Neuronal stem cell (in vitro differentiated cells): Measurements from ENCODE around the gene ZMIZ1.

Experiments used
- DNase-seq: peaks from one replicate; pipeline ENCODE4 v3.0.0-alpha.2; 2013; ENCODE audit warnings: low spot score
- H2AFZ ChIP-seq: one replicate; pipeline ENCODE4 v1.6.1; 2013; ENCODE audit warnings: mild to moderate bottlenecking, low read length, inconsistent platforms
- H2AK5ac ChIP-seq: 2 replicates; pipeline ENCODE4 v1.6.1; 2013; ENCODE audit warnings: low read depth, mild to moderate bottlenecking, inconsistent platforms, low read length, moderate library complexity, mixed read lengths
- H2BK120ac ChIP-seq: 2 replicates; pipeline ENCODE4 v1.6.1; 2013; ENCODE audit warnings: low read depth, mild to moderate bottlenecking, inconsistent platforms, low read length, moderate library complexity, mixed read lengths
- H2BK12ac ChIP-seq: one replicate; pipeline ENCODE4 v1.6.1; 2013; ENCODE audit warnings: low read length, inconsistent platforms
- H2BK15ac ChIP-seq: 2 replicates; pipeline ENCODE4 v1.6.1; 2013; ENCODE audit warnings: mild to moderate bottlenecking, low read length, inconsistent platforms, mixed read lengths
- H2BK5ac ChIP-seq: one replicate; pipeline ENCODE4 v1.6.1; 2013; ENCODE audit warnings: inconsistent platforms, mild to moderate bottlenecking, low read length, moderate library complexity
- H3K14ac ChIP-seq: one replicate; pipeline ENCODE4 v1.6.1; 2013; ENCODE audit warnings: low read length, inconsistent platforms
- H3K18ac ChIP-seq: 2 replicates; pipeline ENCODE4 v1.6.1; 2013; ENCODE audit warnings: low read length, inconsistent platforms
- H3K23ac ChIP-seq: 2 replicates; pipeline ENCODE4 v1.6.1; 2013; ENCODE audit warnings: low read depth, mild to moderate bottlenecking, mixed read lengths, low read length, inconsistent platforms; ENCODE audit not compliant: poor library complexity
- H3K27ac ChIP-seq: replicated peaks from 3 replicates; pipeline ENCODE4 v1.5.1; 2013; ENCODE audit warnings: low read length, inconsistent platforms
- H3K27me3 ChIP-seq, 3 experiments: 2 replicates each; pipeline ENCODE4 v1.6.1; 2013; ENCODE audit warnings: low read length in 3 of 3, mild to moderate bottlenecking in 2 of 3, inconsistent platforms in 1 of 3, low read depth in 1 of 3, mixed read lengths in 1 of 3, moderate library complexity in 1 of 3; ENCODE audit not compliant: control insufficient read depth in 3 of 3, insufficient read depth in 3 of 3
- H3K36me3 ChIP-seq, 2 donors: replicated peaks in 1 of 2; 2 replicates each; pipeline ENCODE4 v1.6.1; 2013; ENCODE audit warnings: low read length in 2 of 2; ENCODE audit not compliant: control insufficient read depth in 2 of 2, insufficient read depth in 2 of 2
- H3K4ac ChIP-seq: 2 replicates; pipeline ENCODE4 v1.6.1; 2013; ENCODE audit warnings: inconsistent platforms, mild to moderate bottlenecking, low read length, moderate library complexity
- H3K4me1 ChIP-seq, 2 donors: 1 replicate in 1 of 2; 2 replicates in 1 of 2; pipeline ENCODE4 v1.6.1; 2013; ENCODE audit warnings: low read length in 2 of 2, low read depth in 1 of 2; ENCODE audit not compliant: control insufficient read depth in 2 of 2, insufficient read depth in 1 of 2
- H3K4me2 ChIP-seq: one replicate; pipeline ENCODE4 v1.6.1; 2013; ENCODE audit warnings: mild to moderate bottlenecking, low read length, inconsistent platforms; ENCODE audit not compliant: insufficient read depth, poor library complexity, severe bottlenecking
- H3K4me3 ChIP-seq, 2 donors: 2 replicates each; pipeline ENCODE4 v1.5.1; 2013; ENCODE audit warnings: low read length in 2 of 2, mild to moderate bottlenecking in 2 of 2, inconsistent platforms in 1 of 2, moderate library complexity in 1 of 2
- H3K79me1 ChIP-seq: one replicate; pipeline ENCODE4 v1.6.1; 2013; ENCODE audit warnings: low read depth, mild to moderate bottlenecking, inconsistent platforms, low read length, moderate library complexity
- H3K9ac ChIP-seq: one replicate; pipeline ENCODE4 v1.6.1; 2013; ENCODE audit warnings: mild to moderate bottlenecking, low read depth, low read length, inconsistent platforms; ENCODE audit not compliant: poor library complexity
- H3K9me3 ChIP-seq, 2 donors: replicated peaks in 1 of 2; 2 replicates each; pipeline versions ENCODE3 to v1.6.1; 2013; ENCODE audit warnings: low read length in 2 of 2, mild to moderate bottlenecking in 2 of 2, inconsistent platforms in 1 of 2, low read depth in 1 of 2, mixed read lengths in 1 of 2, moderate library complexity in 1 of 2; ENCODE audit not compliant: control insufficient read depth in 2 of 2, insufficient read depth in 1 of 2
- H4K8ac ChIP-seq: one replicate; pipeline ENCODE4 v1.6.1; 2013; ENCODE audit warnings: low read depth, mild to moderate bottlenecking, inconsistent platforms, low read length, moderate library complexity
- H4K91ac ChIP-seq: one replicate; pipeline ENCODE4 v1.6.1; 2013; ENCODE audit warnings: low read length, low read depth, mild to moderate bottlenecking, inconsistent platforms; ENCODE audit not compliant: poor library complexity
- WGBS, 2 donors: extraction: QIAGEN DNeasy Blood & Tissue Kit; methylation state at CpG; one replicate each; pipeline ENCODE4 v1.1.7; 2013; ENCODE audit warnings: missing lambda C conversion rate in 2 of 2, mixed read lengths in 1 of 2; ENCODE audit not compliant: insufficient read length in 2 of 2, insufficient replicate concordance in 1 of 2; ENCODE audit errors: extremely low coverage in 2 of 2; 5-methylcytosine and 5-hydroxymethylcytosine counted together

ZMIZ1 gene

DNA sequence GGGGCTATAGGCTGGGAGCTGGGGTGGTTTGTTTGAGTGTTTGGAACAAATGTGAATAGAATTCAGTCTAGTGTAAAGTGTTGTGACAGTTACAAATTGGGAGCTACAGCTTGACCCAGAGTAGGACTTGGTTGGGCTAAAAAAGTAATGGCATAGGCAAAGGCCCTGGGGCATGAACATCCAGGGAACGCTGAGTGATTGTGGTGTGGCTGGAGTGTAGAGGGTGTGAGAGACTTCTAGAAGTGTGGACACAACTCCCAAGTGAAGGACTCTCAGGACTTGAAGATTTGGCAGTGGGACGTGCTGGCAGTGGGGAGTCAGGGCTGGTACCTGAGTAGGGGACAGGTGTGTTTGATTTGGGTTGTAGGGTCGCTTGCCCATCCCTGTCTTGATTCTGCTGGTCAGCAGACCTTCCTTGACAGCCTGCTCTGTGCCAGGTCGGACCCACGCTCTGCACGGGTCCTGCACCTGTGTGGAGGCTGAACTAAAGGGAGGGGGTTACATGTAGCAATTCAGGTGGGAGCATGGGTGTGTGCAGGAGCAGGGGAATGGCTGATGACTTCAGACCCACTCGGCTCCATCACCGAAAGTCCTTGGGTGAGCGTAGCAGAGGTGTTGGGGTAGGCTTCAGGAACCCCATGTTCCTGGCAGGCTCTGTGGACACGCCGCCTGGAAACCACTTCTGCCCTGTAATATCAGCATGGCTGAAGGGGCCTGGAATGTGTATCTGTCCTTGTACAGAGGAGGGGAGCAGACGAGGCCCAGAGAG is 43.3 kb downstream of the ZMIZ1 start:
- Histone ChIP-seq H3K4ac (no peak overlapping the region), H2BK120ac (peak overlapping the region; percentile 6), H3K4me1 (peaks cover 30 to 37% of the 10 kb centered on the region in 2 donors), H4K91ac (no peak overlapping the region), H3K27me3 (no peaks in the 10 kb centered on the region), H3K18ac (peak overlapping the region; percentile 74), H3K4me3 (no peak overlapping the region), H3K14ac (no peak overlapping the region), H2AFZ (no peak overlapping the region), H4K8ac (no peak overlapping the region), H3K9ac (no peak overlapping the region), H3K9me3 (peaks cover 0 to 11% of the 10 kb centered on the region in 2 donors), H2BK5ac (no peak overlapping the region), H3K27ac (no peak overlapping the region), H2AK5ac (no peak overlapping the region), H3K4me2 (no peak overlapping the region), H3K23ac (no peak overlapping the region), H3K79me1 (peaks cover 31% of the 10 kb centered on the region), H2BK15ac (no peak overlapping the region), H3K36me3 (peaks cover 9 to 50% of the 10 kb centered on the region in 2 donors), H2BK12ac (no peak overlapping the region)
- WGBS, 2 donors, result no CpG with 5 or more reads among the region's 12 CpGs
- no peak for DNase-seq

DNA sequence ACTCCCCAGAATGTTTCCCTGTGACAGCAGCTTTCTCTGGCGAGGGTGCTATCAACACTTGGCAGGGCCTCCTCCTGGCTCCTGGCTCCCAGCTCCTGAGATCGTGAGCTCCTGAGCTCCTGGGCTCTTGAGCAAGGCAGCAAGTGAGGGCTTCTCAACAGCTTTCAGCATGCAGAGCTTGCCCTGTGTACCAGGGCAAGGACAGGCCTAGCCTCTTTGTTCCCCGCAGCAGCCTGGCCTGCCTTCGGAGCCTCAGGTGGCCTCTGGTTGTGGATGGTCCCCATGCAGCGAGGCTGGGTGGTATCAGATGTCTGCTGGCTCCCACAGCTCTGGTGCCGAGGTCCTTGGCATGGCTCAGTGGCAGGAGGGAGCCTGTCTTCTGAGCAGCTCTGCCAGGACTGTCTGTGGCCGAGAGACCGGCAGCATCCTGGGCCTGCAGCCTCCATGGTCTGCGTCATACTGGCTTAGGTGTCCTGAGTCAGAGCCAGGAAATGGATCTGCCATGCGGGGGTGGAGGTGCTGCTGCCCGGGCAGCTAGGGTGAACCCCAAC is 44.2 kb downstream of the ZMIZ1 start:
- H2BK12ac ChIP-seq, result peak overlapping the region; percentile 85
- peak overlapping the region; percentile 32 for H2BK15ac ChIP-seq
- peak overlapping the region; percentile 82 for H3K23ac ChIP-seq
- peaks cover 36 to 41% of the 10 kb centered on the region in 2 donors for H3K4me1 ChIP-seq
- H3K14ac ChIP-seq, result peak overlapping the region; percentile 61
- peaks cover 27% of the 10 kb centered on the region for H3K79me1 ChIP-seq
- no peak overlapping the region for H3K4ac ChIP-seq
- H3K27me3 ChIP-seq, result no peaks in the 10 kb centered on the region
- peaks cover 9 to 59% of the 10 kb centered on the region in 2 donors for H3K36me3 ChIP-seq
- WGBS, 2 donors, result no CpG with 5 or more reads among the region's 11 CpGs
- H4K8ac ChIP-seq, result peak overlapping the region; percentile 56
- no peak overlapping the region for H2BK120ac ChIP-seq
- no peak for DNase-seq
- no peak overlapping the region for H2BK5ac ChIP-seq
- H3K18ac ChIP-seq, result peak overlapping the region; percentile 84
- no peak overlapping the region for H2AFZ ChIP-seq
- H3K4me2 ChIP-seq, result no peak overlapping the region
- peak overlapping the region; percentile 52 for H2AK5ac ChIP-seq
- peak overlapping the region; percentile 68 for H3K9ac ChIP-seq
- no peak overlapping the region for H3K4me3 ChIP-seq
- peak overlapping the region; percentile 6 for H3K27ac ChIP-seq
- peak overlapping the region; percentile 2 for H4K91ac ChIP-seq
- peaks cover 0 to 11% of the 10 kb centered on the region in 2 donors for H3K9me3 ChIP-seq

- H3K9ac ChIP-seq, result no peak overlapping the region
- no peak overlapping the region for H2BK120ac ChIP-seq
- no peak overlapping the region for H3K4me2 ChIP-seq
- H3K14ac ChIP-seq, result no peak overlapping the region
- H2AK5ac ChIP-seq, result no peak overlapping the region
- no peak for DNase-seq
- H2BK15ac ChIP-seq, result no peak overlapping the region
- peak overlapping the region; percentile 73 for H3K18ac ChIP-seq
- H3K9me3 ChIP-seq, result peaks cover 0 to 11% of the 10 kb centered on the region in 2 donors
- H3K23ac ChIP-seq, result no peak overlapping the region
- no peak overlapping the region for H4K91ac ChIP-seq
- peaks cover 23% of the 10 kb centered on the region for H3K79me1 ChIP-seq
- no peak overlapping the region for H3K27ac ChIP-seq
- no peak overlapping the region for H4K8ac ChIP-seq
- no peak overlapping the region for H2AFZ ChIP-seq
- no peak overlapping the region for H3K4ac ChIP-seq
- no CpG with 5 or more reads among the region's 9 CpGs for WGBS, 2 donors
- H2BK5ac ChIP-seq, result no peak overlapping the region
- H3K36me3 ChIP-seq, result peaks cover 10 to 62% of the 10 kb centered on the region in 2 donors
- H3K4me3 ChIP-seq, result no peak overlapping the region
- H2BK12ac ChIP-seq, result no peak overlapping the region
- peaks cover 39 to 42% of the 10 kb centered on the region in 2 donors for H3K4me1 ChIP-seq
- H3K27me3 ChIP-seq, result no peaks in the 10 kb centered on the region
Observed at GRCh38 chr10:79113827-79114226, 45.1 kb downstream of the ZMIZ1 start.

GRCh38 chr10:79115302-79115701 is 46.5 kb downstream of the ZMIZ1 start:
- Histone ChIP-seq H3K4me1 (peaks cover 40 to 44% of the 10 kb centered on the region in 2 donors), H2AFZ (no peak overlapping the region), H4K91ac (no peak overlapping the region), H2BK5ac (no peak overlapping the region), H4K8ac (no peak overlapping the region), H3K27me3 (no peaks in the 10 kb centered on the region), H2BK15ac (no peak overlapping the region), H3K23ac (no peak overlapping the region), H3K79me1 (peaks cover 23% of the 10 kb centered on the region), H3K9me3 (peaks cover 3 to 11% of the 10 kb centered on the region in 2 donors), H3K4me2 (no peak overlapping the region), H3K36me3 (peaks cover 18 to 70% of the 10 kb centered on the region in 2 donors), H3K18ac (peak overlapping the region; percentile 9), H3K9ac (no peak overlapping the region), H2AK5ac (peak overlapping the region; percentile 8), H3K4ac (no peak overlapping the region), H2BK12ac (no peak overlapping the region), H3K27ac (no peak overlapping the region), H3K14ac (no peak overlapping the region), H2BK120ac (peak overlapping the region; percentile 14), H3K4me3 (no peak overlapping the region)
- DNase-seq, result no peak
- WGBS, 2 donors, result no CpG with 5 or more reads among the region's 4 CpGs
